HL-60/S4 treated with retinoic acid at 250 ng/mL for 4 days and 3 days (cell line): ENCODE data around the gene ARID1B.

Experiments
- in situ Hi-C: fragments of 300-500 bp; cut with MboI; formaldehyde crosslinking; loops from 2 replicates; pipeline ENCODE4 v1.7.0; 2022; ENCODE audit warnings: low sequenced_read_pairs

The ARID1B gene

DNA sequence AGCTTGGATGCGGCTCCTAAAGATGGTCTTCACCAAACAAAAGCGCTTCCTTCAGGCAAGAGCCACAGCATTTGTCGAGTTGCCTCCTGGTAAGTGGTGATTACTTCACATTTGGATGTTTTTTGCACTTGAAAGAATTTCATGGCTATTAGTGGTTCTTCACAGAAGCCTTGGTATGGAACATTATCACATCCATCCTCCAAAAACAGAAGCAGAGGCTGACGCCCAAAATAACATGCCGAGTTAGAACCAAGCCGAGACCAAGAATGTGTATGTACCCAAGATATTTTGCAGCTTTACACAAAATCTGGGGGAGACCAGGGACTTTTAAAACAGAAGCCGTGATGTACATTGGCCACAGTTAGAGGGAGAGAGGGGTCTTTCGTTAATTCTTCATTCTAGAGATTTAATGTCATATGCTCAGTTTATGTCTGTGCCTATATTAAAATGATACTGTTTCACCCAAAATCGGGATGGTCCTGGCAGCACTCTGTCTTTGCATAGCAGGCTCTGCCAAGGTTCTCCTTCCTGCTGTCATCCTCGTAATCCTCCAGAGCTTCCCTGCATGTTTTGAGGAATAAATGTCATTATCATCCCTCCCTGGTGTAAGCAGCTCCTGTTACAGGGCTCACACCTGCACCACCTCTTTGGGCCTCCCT is 436.9 kb downstream of the ARID1B start:
- in situ Hi-C loops: no loop called here

DNA sequence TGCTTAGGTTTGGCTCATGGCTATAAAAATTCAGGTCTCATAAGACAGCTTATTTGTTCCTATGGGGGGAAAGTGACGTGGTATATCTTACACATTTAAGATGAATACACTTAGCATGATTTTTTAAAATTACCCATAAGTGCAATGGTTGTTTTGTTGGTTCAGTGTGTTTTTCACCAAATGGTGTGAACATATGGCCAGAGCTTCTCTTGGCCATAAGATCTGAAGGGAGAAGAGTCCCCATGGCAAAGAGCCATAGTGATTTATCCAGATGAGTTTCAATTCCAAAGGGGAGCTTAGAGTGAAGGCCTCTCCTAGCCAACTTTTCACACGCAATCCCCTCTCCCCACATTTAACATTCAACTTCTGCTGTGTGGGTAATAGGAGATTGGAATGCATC is 438.5 kb downstream of the ARID1B start:
- in situ Hi-C loops: no loop called here

DNA sequence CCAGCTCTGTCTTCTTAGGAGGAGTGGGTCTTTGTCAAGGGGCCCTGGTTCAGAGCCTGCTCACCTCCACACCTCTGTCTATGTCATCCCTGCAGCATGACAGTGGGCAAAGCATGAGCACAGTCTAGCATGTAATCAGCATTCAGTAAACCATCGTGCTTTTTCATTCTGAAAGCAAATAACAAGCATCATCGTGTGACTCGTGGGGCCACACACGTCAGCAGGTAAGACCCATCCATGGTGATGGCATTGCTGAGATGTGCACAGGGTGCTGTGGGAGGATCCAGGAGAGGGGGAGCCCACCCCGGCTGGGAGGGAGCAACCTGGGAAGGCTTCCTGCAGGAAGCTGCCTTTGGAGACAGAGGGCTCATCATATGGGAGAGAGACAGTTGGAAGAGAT is 439.4 kb downstream of the ARID1B start:
- in situ Hi-C loops: no loop called here

DNA sequence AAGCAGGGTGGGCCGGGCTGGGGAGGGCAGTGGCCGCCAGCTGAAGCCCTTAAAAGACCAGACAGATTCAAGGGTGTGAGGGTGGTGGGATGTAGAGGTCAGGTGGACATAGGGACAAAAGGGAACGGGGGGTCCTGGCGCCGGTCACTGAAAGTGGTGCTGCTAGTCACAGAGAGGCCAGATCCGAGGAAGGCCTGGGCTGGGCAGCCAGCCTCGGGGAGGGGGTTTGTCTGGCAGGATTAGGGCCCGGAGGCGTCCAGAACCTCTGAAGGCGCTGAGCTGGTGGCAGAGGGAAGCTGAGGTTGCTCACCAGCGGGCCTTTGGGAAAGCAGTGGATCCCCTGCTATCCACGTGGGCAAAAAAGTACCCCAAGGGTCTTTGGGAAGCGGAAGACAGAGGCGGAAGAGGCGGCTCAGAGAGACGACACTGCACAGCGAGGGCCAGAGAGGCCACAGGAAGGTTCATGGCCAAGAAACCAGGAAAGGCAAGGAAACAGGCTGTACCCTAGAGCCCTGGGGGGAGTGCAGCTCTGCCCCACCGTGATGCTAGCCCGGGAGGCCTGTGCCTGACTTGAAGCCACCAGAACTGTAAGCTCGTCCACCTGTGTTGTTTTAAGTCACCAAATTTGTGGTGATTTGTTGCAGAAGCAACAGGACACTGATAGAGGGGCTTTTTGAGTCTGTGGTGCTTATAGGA is 440.2 kb downstream of the ARID1B start:
- in situ Hi-C loops: no loop called here

DNA sequence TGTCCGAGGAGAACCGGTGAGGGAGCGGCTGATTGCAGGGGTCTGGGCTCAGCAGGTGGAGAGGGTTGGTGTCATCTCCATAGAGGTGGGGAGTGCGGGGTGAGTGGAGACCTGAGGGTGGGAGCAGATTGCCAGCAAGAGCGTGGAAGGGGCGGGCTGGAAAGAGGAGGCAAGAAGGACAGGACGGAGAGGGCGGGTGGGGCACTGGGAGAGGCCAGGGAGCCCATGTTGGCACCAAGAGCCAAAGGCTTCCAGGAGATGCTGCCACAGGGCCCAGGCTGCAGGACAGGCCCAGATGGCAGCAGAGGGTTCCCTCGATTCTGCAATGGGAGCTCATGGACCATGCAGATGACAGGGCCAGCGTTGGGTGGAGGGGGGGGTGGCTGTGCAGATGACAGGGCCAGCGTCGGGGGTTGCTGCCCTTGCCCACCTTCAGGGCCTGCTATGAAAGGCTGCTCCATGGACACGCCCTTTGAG is 440.8 kb downstream of the ARID1B start:
- in situ Hi-C loops: no loop called here

DNA sequence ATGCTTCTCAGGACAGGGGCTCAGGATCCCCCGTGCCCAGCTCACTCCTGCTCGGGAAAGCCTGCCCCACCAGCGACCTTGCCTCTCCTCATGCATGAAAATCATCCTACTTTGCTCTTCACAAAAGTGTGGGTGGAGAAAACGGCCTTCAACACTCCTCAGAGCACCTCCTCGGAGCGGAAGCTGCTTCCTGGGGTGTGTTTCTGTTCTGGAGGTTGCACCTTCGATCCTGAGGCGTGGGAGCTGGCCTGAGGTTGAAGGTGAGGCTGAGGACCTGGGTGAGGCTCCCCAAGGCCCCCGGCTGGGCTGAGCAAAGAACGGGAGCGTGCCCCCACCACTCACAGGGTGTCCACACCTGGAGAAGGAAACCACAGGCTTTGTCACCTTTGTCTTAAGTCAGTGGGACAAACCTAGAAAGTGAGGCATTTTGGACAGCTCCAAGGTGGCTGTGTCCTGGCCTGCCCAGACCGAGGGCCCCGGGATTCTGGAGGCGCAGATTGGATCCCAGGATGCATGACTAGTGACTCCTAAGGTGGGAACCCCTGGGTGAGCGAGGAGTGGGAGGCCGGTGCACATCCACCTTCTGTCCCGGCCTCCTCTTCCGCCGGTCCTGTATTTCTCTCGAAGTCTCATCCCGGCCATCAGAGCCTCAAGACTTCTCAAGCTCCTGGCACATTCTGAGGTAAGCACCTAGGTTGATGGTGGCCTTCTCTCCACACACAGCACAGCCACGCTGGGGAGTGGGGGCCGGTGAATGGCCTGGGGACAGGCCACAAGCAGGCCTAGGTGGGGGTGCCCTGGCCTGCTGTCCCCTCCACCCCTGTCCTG is 441.4 kb downstream of the ARID1B start:
- in situ Hi-C loops: no loop called here

DNA sequence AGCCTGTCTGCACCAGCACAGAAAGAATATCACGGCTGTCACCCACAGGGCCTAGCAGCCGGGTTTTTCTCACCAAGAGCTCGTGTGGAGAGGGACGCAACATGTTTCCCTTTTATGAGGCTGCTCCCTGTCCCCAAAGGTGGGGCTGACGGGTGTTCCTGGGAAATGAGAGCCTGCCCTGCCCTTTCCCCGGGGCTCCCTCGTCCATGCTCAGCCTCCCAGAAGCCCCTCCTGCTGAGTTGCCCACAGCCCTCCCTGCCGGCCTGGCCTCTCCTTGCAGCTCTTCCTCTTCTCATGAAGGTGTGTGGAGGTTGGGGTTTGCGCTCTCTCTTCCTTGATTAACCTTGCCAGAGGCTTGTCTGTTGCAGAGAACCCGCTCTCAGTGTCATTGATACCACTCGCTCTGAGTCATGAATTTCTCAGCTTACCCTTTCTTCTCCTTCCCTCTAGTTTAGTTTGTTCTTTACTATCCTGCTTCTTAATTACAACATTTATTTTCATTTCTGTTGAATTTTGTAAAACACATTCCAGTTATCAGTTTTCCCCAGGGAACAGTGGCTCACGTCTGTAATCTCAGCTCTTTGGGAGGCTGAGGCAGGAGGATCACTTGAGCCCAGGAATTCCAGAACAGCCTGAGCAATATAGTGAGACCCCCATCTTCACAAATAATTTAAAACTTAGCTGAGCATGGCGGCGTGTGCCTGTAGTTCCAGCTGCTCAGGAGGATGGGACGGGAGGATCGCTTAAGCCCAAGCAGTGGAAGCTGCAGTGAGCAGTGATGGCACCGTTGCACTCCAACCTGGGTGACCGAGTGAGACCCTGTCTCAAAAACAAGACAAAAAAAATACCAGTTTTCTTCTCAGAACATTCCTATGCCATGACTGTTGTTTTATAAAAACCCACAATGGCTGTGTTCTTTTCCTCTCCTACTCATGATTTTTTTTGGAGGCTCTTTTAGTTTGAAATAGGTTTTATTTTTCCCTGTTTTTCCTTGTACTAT is 442.3 kb downstream of the ARID1B start:
- in situ Hi-C loops: no loop called here

DNA sequence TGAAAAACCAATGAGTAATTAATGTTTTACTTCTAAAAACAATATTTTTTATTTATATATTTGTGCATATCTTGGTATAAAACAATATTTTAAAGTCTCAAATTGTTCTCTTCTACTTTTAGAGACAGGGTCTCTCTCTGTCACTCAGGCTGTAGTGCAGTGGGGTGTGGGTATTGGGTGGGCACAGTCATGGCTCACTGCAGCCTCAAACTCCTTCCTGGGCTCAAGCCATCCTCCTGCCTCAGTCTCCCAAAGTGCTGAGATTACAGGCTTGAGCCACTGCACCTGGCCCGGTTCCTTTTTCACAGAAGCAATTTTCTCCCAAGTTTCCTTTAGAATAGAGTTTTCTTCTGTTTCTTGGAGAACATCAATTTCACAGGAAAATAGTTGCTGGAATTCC is 443.3 kb downstream of the ARID1B start:
- in situ Hi-C loops: no loop called here

DNA sequence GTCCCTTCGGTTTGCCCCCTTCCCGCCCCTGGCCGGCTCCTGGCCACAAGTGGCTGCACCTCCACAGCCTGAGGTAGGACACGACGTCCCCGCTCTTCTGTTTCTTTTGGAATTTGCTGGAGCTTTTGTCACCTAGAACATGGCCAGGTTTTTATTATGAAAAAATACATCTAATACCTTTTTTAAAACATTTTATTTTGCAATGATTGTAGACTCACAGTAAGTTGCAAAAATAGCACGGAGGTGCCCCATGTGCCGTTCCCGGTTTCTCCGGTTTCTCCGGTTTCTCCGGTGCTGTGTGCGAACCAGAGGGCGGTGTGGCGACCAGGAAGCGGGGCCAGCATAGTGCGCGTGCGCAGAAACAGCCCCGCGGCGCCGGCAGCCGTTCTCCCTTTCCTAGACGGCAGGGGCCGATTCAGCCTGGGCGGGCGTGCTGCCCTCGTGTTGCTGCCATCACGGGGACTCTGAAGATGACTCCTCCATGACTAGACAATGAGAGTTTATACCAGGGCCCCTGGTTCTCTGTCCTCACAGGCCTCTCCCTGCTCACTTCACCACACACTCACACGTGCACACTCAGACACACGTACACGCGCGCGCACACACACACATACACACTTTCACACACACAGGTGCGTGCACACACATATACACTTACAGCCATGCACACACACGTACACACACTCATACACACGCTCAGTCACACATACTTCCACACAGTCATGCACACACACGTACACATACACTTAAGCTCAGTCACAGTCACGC is 444.1 kb downstream of the ARID1B start:
- in situ Hi-C loops: no loop called here

DNA sequence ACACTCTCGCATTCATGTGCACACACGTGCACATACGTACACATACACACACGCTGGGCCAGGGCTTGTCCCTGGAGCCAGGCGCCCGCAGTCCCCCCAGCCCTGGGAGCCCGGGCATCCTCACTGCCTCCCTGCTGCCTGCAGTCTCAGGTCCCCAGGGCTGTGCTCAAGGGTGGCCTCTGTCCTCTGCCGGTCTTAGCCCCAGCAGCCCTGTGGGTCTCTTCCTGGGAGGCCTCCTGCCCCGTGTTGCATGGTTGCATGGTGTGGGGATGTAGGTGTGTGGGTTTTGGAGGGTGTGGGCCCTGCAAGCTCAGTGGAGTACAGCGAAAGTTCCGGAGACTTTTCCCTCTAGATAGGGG is 444.6 kb downstream of the ARID1B start:
- in situ Hi-C loops: no loop called here

DNA sequence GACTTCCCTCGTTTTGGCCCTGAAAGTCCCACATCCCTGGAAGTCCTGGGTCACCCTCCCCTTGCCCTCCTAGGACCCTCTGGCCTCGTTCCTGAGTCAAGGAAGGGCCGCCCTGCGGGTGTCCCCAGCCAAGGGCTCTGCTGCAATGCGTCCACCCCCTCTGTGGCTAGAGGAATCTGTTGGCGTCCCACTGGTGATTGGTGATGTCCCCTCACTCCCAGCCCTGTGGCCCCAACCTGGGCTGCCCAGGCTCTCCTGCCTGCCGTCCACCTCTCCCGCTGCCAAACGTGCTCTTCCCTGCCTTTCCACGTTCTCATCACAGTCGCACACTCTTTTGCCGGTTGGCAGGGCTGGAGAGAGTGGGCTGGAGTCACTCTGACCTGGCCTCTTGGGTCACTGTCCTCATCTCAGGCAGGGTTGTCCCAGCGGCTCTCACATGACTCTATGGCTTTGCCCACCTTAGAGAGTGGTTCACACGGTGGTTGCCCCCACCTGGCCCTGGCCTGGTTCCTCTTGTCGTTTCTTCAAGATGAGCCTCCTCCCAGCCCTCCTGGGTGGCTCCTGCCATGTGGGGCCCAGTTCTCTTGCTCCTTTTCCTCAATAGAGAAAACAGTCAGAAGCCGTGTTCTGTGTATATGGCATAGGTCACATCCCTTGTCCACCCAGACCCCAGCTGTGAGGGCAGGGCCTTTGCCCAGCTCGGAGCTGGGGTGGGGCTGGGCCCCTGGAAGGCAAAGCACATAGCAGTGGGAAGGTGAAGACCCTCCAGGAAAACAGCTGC is 445.2 kb downstream of the ARID1B start:
- in situ Hi-C loops: no loop called here

DNA sequence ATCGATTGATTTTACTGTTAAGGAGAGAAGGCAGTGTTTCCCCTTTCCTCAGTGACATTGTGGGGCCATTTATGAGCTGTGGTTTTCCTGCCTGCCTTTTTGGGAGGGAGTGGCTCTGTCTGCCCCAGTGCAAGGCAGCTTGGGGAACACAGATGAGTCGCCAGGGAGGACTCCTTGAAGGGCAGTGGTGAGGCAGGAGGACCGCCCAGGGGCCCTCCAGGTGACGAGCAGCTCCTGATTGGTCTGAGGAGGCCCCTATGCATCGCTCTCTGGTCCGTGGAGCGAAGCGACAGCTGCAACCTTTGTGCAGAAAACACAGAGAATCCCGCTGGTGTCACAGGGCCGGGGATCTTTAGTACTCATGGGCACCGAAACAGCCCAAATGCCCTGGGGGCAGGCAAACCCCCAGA is 445.8 kb downstream of the ARID1B start:
- in situ Hi-C loops: no loop called here

DNA sequence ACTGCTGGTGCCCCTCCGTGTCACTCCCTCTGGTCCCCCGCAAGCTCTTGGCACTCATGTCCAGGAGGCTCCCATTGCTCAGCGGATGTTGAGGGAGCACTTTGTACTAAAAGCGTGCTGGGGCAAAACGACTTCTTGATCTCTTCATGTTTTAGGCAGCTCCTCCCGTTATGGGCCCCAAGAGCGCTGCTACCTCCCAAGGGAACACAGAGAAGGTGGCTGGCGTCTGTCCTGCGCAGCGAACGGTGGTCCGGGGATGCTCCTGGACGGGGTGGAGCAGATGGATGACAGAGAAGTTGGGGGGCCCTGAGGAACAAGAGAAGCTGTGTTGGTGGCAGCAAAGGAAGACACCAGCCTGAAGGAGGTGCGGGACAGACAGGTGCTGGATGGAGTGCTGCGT is 446.3 kb downstream of the ARID1B start:
- in situ Hi-C loops: no loop called here

DNA sequence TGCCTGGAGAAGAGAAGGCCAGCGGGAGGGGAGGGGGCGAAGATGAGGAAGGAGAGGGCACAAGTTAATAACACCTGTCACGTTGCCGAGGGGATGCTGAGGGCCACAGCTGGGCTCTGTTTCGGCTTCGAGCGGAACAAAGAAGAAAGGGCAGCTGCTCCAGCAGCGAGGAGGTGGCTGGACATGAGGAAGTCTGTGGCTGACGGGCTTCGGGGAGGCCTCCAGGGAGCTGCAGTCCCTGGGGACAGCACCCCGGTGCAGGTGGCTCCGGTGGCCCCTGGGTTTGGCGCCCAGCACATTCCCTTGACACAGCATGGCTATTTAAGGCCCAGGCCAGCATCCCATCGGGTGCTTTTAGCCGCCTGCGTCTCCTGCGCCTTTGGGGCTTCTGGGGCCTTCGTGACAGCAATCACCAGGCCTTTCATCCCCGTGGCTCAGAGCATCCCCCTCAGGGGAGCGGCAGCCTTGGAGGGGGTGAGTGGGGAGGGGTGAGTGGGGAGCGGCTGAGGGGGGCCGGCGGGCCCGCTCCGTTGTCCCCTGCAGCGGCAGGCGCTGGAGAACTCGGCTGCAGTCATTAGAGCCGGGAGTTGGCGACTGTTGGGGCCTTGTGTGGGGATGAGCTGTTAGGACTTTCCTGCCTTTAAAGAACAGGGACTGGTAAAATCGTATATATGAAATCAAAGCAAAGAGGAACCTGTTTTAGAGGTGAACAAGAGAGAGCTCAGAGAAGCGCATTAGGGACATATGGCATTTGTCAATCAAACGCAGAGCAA is 447.2 kb downstream of the ARID1B start:
- in situ Hi-C loops: no loop called here

DNA sequence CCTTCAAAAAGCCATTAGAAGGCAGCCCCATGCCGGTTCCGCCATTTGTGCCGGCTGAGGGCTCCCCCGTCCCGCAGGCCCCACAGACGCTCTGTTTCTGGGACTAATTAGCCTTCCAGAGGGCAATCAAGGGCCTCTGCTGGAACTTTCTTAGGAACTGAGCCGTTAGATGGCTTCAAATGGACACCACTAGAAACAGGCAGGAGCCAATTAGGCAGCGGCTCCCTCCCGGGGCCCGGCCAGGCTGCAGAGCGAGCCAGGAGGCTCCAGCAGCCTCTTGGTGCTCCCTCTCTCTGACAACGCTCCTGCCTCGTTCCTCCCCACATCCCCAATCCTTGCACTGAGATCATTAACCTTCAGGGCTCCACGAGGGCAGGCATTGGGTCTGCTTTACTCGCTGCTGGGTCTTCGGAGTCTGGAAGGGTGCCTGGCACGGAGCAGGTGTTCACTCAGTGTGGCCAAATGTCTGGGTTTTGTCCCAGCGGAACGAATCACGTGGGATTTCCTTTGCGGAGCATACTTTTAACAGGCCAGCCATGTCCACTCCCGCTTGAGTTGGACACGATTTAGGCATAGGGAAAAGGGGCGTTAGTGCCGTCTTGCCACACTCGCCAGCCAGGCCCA is 447.9 kb downstream of the ARID1B start:
- in situ Hi-C loops: no loop called here

DNA sequence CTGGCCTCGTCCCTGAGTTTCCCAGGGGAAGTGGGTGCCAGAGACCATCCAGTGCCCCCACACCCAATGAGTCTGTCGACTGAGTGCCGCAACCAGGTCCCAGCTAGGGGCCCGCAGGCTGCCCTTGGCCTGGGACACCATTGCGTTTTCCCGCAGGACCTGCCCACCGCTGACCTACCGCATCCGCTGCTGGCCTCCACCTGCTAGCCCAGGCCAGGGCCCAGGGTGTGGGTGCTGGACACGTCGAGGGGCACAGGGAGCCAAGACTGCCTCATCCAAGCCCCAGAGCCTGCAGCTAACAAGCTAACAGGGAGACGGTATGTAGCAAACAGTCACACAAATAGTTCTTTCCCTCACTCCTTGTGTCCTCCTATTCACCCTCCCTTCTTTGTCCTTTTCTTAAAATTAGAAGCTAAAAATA is 448.4 kb downstream of the ARID1B start:
- in situ Hi-C loops: no loop called here

DNA sequence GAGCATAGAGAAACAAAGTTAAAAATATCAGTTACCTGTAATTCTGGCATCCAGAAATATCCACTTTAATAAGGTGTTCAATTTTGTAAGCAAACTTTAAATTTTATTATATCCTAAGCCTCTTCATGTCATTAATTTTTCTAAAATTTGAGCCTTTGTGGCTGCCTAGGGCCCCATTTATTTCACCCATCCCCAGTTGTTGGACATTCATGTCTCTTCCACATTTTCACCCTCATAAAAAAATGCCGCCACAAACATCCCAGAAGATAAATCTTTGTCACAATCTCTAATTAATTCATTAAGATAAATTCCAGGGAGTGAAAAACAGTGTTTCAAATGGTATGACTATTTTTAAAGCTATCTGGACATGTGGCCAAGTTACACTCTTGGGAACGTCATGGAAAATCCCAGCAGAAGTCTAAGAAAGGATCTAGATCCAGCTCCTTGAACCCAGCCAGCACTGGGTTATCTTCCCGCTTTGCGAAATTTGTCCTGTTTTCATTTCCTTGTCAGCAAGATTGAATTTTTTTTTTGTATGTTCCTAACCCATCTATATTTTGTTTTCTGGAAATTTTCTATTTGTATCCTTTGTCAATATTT is 448.9 kb downstream of the ARID1B start:
- in situ Hi-C loops: no loop called here

DNA sequence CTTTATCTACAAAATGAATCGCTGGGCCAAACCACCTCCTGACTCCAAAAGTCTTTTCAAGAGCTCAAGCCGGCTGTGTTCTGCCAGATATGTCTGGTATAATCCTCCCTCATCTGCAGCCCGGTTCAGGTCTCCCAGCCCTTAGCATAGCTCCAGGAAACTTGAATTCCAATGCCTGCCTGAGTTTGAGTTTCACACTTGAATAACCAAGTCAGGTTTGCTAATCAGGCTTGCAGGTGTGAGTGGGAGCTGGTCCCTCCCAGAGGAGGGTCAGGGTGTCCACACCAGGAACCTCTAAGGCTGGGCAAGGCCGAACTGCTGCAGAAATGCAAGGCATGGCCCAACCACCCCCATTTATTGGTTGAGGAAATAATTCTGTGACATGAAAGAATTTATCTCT is 449.6 kb downstream of the ARID1B start:
- in situ Hi-C loops: no loop called here
